GM21825 (cell line): ENCODE data around the gene GTSE1.
"Not testable (repeated sequence)": the region's sequence is repeated elsewhere in the genome, so short reads cannot be mapped to it uniquely, and the experiment has no call there.

Experiments used
- ATAC-seq: cut with Tn5 transposase; IDR thresholded peaks from one replicate; pipeline ENCODE4 v1.9.1; 2021; ENCODE audit warnings: mild to moderate bottlenecking, moderate library complexity; ENCODE audit not compliant: unreplicated experiment

GTSE1 gene

GRCh38 chr22:46292173-46292572 lies 4.5 kb upstream of the GTSE1 start:
- no peak for ATAC-seq

GRCh38 chr22:46292732-46293131 lies 3.9 kb upstream of the GTSE1 start:
- ATAC-seq: no peak

DNA sequence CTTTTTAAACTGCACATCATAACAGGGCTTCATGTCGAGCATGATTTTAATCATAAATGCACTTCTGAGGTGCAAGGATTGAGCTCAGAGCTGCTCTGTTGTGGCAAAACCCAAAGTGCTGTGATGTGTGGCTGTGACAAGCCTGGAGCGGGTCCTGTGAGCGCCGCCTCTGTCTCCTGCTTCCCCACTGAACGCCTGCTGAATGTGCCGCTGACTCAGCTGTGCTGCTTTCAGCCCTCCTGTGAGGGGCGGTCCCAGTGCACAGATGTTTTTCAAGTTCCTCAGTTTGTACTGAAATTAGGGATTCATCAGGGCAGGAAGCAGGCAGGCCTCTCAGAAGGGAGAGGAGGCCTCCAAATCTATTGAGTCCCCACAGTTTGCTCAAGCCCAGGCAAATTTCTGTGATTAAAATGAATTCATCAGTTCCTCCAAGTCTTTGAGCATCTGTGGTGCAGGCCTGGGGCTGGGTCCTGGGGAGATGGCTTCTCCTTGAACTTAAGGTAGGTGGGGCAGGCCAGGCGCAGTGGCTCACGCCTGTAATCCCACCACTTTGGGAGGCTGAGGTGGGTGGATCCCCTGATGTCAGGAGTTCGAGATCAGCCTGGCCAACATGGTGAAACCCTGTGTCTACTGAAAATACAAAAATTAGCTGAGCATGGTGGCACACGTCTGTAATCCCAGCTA lies 3.0 kb upstream of the GTSE1 start:
- ATAC-seq: no peak

DNA sequence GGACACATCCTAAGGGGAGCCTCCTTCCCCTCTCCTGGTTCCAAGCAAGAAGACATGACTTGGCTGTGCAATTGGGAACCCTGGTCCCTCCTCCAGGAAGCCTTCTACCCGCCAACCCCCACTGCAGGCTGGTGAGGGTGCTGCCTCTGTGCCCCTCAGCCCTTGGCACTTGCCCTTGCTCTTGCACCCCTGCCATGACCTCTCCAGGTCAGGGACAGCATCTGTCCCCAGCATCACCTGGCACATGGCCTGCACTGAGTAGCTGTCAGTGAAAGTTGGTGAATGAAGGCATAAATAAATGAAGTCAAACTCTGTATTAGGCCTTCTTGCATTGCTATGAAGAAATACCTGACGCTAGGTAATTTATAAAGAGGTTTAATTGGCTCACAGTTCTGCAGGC lies 1.9 kb upstream of the GTSE1 start:
- no peak for ATAC-seq

- no peak for ATAC-seq
Observed at GRCh38 chr22:46295277-46295971, 1.2 kb upstream of the GTSE1 start.

DNA sequence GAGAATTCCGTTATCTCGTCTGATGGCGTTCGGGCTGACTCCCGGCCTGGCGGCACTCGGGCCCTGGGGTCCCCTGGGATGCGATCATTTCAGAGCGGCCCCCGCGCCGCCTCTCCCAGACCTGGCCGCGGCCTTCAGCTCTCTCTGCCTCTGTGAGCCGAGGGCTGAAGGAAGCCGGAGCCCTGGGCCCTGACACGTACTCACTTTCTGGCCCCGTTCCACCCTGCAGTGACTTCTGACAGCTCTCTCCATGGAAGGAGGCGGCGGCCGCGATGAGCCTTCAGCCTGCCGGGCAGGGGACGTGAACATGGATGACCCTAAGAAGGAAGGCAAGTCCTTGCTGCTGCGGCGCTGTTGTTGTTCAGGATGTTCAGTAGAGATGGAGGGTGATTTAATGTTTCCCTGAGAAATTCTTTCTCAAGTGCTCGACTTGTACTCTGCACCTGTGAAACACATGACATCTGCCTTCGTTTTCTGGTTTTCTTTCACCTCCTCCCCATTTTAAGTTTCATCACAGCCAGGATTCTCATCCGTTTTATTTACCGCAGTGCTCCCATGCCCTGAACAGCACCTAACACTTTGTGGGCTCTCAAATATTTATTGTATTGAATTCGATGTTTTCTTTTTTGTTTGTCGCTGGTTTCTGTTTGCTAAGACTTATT lies 612 bp downstream of the GTSE1 start:
- peak; percentile 14 for ATAC-seq

GRCh38 chr22:46299101-46299500 lies 2.4 kb downstream of the GTSE1 start:
- ATAC-seq: no peak

GRCh38 chr22:46300491-46300890 lies 3.8 kb downstream of the GTSE1 start:
- ATAC-seq: no peak

DNA sequence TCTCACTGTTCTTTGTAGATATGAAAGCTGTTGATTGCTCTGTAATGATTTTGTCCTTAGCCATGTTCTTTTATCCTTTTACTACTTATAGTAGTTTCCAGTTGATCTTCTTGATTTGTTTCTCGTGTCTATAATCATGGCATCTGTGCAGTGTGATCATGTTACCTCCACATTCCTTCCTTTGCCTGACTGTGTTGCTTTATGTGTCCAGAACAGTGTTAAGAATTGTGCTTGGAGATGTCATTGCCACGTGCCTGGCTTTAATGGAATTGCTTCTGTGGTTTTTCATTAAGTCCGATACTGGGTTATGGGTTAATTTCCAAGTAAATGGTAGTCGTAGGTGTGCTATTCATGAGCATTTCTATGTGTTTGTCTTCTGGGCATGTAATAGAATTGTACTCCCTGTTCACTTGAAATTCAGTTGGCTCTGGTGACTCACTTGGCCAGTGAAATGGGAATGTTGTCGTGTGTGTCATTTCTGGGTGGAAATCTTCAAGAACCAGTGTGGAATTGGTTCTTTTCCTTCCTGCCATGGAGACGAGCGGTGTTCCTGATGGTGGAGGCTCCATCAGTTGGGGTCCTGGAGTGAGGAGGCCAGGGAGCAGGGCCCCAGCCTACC lies 6.8 kb downstream of the GTSE1 start:
- no peak for ATAC-seq

DNA sequence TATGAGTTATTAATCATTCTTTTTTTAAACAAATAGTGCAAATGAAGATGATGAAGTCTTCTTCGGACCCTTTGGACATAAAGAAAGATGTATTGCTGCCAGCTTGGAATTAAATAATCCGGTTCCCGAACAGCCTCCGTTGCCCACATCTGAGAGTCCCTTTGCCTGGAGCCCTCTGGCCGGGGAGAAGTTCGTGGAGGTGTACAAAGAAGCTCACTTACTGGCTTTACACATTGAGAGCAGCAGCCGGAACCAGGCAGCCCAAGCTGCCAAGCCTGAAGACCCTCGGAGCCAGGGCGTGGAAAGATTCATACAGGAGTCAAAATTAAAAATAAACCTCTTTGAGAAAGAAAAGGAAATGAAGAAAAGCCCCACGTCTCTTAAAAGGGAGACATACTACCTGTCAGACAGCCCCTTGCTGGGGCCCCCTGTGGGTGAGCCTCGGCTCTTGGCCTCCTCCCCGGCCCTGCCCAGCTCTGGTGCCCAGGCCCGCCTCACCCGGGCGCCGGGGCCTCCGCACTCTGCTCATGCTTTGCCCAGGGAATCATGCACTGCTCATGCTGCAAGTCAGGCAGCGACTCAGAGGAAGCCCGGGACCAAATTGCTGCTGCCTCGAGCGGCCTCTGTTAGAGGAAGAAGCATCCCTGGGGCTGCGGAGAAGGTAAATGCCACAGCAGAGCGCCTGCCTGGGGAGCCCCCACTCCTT lies 11.8 kb downstream of the GTSE1 start:
- no peak for ATAC-seq

DNA sequence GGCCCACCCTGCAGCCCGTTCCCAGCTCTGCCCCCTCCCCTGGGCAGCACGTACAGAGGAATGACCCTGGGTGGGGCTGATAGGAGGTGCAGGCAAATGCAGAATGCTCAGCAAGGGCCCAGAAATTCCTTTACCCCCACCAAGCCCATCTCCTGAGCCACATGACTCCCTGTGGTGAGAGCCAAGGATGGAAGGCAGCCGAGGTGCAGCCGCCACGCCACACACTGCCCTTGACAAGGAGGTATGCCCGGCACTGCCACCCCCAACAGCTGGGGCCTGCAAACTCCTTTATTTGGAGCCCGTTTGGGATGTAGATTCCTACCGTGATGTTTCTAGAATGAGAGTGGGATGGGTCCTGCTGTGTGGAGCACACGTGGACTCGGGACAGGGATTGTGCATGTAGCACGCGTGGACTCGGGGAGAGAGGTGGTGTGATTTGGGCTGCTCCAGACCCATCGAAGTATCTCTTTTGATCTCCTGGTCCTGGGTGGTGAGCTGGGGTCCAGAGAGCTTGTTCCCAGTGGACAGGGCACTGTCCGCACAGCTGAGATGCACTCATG lies 12.9 kb downstream of the GTSE1 start:
- no peak for ATAC-seq

DNA sequence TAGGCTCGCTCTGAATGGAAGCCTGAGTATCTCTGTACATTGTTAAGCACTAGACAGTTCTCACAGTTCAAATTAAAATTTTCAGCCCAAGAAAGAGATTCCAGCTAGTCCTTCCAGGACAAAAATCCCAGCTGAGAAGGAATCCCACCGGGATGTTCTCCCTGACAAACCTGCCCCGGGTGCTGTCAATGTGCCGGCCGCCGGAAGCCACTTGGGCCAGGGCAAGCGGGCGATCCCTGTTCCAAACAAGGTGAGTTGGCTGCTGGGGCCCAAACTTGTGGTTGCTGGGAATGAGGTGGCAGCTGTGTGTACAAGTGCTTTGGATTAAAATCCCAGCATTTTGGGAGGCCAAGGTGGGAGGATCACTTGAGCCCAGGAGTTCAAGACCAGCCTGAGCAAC lies 15.4 kb downstream of the GTSE1 start:
- ATAC-seq: no peak

GRCh38 chr22:46312848-46313247 lies 16.2 kb downstream of the GTSE1 start:
- not testable (repeated sequence) for ATAC-seq

GRCh38 chr22:46315976-46316375 lies 19.3 kb downstream of the GTSE1 start:
- ATAC-seq: no peak

- ATAC-seq: no peak
Observed at GRCh38 chr22:46317646-46318045, 21.0 kb downstream of the GTSE1 start.

GRCh38 chr22:46318576-46318975 lies 21.9 kb downstream of the GTSE1 start:
- ATAC-seq: no peak

DNA sequence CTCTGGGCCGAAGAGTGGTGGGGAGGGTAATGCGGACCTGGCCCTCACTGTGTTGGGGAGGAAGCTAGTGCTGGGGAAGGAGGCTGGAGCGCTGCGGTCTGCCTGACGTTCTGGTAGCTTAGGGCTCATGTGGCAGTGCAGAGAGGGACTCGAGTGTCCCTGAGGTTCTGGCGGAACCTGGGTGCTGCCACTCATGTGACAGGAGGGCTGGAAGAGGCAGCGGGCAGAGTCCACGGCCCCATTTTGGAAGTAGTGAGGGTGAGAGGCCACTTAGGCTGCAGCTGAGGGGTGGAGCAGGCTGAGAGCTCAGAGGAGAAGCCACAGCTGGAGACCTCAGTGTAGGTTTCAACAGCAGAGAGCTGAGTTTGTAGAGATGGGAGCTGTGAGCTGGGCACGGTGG lies 22.6 kb downstream of the GTSE1 start:
- no peak for ATAC-seq

DNA sequence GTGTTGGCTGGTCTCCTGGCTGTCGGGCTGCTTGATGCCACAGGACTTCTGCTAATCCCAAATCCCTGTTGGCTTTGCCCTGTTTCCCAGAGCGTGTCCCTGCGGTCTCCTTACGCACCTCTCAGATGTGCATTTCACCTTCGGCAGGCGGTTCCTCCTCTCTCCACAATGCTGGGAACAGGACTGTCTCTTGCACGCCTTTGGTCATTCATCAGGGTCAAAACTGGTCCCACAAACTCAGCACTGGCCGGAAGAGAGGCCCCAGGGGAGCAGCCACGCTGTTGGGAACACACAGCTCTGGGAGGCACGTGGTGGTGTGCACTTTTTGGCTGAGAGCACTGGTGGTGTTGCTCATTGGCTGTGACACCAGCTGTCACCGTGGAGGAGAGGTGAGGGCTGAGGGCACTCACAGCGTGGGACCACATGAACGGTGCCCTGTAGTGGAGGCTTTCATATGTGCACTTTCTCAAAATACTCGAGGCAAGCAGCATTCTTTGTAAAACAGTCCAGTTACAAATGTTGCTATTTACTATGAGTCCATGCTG lies 23.6 kb downstream of the GTSE1 start:
- ATAC-seq: no peak

- no peak for ATAC-seq
Observed at GRCh38 chr22:46320716-46321386, 24.2 kb downstream of the GTSE1 start.

GRCh38 chr22:46322711-46323110 lies 26.0 kb downstream of the GTSE1 start:
- no peak for ATAC-seq
